ENCODE results near the gene IGLON5.

The IGLON5 gene

DNA sequence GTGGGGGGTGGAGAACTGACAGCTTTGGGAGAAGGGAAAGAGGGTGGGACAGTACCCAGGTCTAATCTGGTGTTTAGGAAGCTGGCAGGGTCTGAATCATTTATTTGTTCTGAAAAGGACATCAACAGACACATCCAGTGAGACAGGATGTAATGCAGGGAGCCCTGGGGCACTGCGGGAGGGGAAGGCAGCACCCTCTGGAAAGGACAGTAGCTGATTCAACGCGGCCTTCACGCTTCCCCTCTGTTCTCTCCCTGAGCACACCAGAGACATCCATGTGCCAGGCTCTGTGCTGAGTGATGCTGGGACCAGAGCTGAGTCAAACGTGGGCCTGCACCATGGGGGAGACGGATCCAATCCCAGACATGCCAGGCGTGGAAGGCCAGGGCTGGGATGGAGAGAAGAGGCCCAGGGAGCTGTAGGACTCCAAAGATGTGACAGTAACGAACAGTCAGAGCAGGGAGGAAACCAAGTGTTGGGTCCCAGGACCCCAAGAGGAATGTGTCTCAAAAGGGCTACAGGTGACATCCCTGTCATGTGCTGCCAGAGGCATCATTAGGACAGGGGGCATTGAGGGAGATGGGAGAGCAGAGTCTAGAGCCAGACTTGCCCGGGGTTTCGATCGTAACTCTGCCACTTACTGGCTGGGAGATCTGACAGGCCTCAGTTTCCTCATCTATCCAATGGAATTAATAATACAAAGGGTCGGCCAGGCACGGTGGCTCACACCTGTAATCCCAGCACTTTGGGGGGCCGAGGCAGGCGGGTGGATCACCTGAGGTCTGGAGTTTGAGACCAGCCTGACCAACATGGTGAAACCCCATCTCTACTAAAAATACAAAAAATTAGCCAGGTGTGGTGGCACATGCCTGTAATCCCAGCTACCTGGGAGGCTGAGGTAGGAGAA, 53.0 kb downstream of the IGLON5 start:
- DNase-seq (ENCODE audit: low read depth in 2 of 2) = no peak

DNA sequence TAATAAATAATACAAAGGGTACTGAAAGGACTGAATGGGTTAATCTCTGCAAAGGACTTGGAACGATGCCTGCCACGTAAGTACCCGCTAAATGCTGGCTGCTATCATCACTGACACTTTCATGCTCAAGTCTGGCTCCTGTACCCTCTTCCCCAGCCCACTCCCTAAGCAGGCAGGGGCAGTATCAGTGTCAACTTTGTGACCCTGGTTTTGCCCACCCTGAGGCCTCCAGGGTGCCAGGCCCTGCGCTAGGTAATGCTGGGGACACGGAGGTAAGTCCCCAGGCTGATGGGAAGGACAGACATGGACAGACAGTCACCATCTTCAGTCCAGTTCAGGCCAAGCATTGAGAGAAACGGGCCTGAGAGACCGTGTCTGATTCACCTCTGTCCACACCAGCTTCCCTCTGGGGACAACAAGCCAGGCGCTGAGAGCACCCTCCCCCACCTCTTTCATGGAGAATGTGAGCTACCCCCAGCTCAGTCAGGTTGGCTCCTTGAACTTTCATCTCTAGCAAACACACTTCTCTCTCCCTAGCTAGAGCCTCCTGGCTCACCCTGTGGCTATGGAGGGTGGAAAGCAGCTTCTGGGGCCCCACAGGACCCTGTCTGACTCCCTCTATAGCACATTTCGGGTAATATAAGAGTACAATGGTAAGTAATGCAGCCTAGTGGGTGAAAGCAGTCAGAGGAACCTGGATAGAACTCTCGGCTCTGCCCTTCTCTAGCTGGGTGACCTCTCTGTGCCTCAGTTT, 53.9 kb downstream of the IGLON5 start:
- DNase-seq (ENCODE audit: low read depth in 2 of 2) = no peak

DNA sequence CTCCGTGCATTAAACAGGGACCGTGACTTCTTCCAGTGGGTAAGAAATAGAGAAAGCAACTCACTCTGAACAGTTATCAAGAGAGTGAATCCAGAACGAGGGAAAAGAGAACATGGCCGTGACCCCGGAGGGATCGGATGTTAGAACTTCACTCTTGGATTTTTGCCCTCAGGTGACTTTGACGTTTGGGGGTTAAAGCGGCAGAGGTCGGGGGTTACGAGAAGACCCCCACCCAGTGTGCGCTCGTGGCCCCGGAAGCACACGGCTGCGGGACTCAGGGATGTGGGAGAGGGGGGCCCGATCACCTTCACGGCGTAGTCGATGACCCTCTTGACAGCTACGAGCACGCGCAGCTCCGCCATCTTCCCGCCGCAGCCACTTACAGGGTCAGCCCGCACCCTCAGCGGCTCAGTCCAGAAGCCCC, 54.5 kb downstream of the IGLON5 start, which contains the start of gene ETFB:
Gene ETFB, minus strand, starts transcription at position 424 of the 424 bp plus-strand sequence. Its CDS starts 62 bp downstream, at position 362.
- DNase-seq (ENCODE audit: low read depth in 2 of 2) = no peak

DNA sequence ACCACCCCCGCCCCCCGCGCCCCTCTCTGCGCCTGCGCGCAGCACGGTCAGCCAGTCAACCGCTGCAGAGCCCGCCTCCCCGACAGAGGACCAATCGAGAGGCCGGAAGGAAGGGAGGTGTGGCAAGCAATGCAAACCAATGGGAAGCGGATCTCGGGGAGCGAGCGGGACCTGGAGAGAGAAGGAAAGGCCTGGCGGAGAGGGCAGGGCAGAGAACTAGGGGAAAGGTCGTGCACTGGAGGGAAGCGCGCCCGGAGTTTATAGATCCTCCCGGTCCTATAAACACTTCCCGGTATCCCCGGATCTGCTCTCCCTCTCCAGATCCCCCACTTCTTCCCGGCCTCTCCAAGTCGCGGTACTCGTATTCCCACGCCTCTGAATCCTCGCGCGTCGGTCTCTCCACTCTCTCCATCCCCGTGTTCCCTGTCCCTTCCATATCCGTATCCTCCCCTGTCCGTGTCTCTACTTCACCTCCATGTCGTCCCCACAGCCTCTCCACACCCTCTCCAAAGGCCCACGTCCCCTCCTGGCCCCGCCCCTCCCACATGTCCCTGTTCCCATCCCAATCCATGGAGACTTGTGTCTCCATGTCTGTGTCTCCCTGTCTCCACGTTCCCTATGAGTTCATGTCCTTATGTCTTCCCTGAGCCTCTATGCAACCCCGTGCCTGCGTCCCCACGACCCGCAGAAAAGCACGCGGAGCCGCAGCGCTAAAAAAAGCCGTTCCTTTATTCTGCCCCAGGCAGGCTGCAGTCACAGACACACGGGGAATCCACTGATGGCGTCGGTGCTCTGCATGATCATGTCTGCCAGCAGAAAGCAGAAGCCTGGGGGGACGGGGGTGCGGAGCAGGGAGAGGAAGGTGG, 55.2 kb downstream of the IGLON5 start:
- DNase-seq (ENCODE audit: low read depth in 2 of 2) = peak; percentile 78 to 87

DNA sequence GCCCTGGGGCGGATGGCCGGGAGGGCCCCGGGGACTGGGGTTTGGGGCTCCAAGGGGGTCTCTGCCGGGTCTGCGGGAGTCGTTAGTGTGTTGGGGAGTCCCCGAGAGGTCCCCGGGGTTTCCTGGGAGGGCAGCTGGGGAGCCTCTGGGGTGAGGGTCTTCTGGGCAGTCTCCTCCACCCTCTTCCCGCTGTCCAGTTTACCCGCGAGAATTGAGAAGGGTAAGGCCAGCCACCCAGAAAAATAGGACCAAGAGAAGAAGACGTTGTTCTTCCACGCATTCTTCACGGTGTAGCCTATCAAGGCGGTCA, 55.8 kb downstream of the IGLON5 start:
- no peak for DNase-seq (ENCODE audit: low read depth in 2 of 2)

DNA sequence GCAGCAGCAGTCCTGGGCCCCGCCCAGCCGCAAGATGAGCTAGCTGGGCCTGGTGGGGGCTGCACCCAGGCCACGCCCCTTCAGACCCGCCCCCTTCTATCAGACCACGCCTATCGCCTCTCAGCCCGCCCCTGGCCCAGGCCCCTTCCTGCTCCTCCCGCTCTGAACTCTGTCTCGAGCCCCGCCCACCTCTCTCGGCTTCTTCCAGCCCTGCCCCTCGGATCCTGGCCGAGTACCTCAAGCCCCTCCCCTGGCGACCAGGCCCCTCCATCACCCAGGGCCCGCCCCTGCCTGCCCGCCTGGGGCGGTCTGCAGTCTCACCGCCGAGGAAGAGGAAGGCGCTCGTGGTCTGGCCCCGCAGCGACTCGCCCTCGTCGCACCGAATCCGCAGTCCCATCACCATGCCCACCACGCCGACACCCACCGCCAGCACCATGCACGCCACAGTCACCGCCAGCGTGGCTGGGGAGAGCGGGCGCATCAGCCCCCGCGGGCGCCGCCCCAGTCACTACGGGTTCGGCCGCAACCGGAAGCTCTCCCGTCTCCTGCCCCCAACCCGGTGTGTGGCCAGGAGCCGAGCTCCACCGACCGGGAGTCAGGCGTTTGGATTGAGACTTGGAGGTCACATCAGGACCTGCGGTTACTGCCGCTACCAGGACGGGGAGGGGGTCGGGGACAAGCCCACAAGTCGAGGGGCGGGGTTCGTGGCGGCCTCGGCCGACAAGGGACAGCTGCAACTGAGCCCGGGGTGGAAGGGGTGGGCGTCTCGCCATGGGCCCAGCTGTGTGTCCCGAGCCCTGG, 56.3 kb downstream of the IGLON5 start:
- peak; percentile 96 for DNase-seq (ENCODE audit: low read depth in 2 of 2)

DNA sequence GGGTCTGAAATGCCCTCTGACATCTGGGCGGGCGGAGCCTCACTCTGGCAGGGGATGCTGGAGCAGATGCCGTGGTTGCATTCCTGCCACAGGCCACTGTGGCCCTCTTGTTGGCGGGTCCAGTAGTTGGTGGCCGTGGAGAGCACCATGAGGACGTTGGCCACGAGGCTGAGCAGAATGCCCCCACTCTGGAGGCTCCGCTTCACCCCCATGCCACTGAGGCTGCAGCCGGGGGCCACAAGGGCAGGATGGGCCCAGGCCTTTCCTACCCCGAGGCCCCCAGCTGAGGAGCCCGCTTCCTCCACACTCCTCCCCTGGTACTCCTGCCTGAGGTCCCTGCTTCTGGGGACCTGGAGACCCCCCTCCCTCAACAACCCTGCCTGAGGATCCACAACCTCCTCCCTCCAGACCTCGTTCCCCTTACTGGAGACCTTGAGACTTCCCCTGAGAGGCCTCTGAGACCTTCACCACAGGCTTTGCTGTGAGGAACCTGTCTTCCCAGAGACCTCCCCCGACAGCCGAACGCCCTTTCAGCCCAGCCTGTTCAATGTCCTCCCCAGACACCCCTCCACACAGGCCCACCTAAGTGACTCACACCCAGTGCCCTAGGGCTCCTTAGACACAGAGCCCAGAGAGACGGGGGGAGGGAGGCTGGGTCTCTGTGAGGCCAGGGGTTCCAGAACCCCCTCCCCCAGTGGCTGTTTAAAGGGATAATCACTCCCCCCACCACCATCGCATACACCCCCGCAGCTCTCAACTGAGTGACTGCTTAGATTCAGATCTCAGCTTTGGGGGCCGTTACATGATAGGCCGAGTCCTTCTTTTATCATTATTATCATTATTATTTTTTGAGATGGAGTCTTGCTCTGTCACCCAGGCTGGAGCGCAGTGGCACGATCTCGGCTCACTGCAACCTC, 57.2 kb downstream of the IGLON5 start, which contains the start of gene CLDND2:
Gene CLDND2, minus strand, starts transcription at position 638 of the 917 bp plus-strand sequence. Its CDS starts 426 bp downstream, at position 212.
- no peak for DNase-seq (ENCODE audit: low read depth in 2 of 2)

DNA sequence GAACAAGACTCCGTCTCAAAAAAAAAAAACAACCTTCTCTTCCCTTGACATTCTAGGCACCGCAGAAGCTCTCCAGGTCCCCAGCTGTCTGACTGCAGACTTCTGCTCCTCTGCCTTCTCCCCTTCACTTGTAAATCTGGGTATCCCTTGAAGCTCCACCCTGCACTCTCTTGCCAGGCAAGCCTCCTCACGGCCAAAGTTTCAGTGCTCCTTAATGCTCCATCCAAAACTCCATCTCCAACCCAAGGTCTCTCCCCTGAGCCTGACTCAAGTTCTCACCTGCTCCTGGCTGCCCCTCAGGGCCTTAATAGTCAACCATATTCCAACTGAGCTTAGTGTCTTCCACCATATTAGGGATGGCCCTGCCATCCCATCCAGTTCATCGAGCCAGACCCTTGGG, 58.8 kb downstream of the IGLON5 start:
- DNase-seq (ENCODE audit: low read depth in 2 of 2) = no peak

DNA sequence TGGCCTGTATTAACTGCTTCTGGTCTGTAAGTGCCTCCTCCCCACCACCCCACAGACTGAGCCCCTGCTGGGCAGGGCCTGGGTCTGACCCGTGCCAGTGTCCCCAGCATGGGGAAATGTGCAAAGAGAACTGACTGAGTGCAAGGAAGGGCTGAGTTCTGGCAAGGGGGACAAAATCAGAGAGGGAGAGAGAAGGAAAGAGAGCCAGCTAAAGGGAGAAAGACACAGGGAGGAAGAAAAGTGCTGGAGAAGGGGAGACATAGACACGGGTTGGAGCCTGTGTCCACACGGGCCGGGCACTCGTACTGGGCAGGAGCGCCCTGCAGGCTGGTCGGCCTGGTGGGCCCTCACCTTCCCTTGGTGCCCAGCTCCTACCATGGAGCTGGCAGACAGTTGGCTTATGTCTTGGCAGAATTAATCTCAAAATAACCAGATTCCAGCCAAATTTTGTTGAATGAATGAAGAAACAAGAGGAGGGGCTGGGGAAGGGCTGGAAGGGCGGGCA, 59.8 kb downstream of the IGLON5 start:
- DNase-seq (ENCODE audit: low read depth in 2 of 2) = no peak

DNA sequence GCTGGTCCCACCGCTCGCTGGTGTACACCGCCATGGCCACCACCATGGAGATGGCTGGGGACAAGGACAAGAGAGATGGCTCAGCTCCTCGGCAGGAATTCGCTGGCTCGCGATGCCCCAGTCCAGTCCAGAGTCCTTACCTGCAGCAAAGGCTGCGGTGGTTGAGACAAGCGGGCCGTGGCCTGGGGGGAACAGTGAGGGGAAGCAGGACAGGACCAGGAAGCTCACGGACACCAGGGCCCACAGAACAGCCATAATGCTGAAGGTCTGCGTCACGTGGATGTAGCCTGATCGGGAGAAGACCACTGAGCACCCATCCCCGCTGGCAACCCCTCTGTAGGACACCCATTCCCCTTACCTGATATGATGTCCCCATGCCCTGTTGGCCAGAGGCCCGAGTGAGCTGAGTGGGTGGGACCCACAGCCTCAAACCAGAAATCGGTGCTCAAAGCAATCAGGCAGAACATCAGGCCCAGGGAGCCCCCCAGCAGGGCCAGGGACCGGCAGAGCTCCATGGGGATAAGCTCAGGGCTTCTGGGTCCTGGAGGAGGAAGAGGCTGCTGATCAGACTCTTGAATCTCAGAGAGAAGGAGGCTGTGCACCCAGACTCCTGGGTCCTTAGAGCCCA, 60.7 kb downstream of the IGLON5 start:
- no peak for DNase-seq (ENCODE audit: low read depth in 2 of 2)

DNA sequence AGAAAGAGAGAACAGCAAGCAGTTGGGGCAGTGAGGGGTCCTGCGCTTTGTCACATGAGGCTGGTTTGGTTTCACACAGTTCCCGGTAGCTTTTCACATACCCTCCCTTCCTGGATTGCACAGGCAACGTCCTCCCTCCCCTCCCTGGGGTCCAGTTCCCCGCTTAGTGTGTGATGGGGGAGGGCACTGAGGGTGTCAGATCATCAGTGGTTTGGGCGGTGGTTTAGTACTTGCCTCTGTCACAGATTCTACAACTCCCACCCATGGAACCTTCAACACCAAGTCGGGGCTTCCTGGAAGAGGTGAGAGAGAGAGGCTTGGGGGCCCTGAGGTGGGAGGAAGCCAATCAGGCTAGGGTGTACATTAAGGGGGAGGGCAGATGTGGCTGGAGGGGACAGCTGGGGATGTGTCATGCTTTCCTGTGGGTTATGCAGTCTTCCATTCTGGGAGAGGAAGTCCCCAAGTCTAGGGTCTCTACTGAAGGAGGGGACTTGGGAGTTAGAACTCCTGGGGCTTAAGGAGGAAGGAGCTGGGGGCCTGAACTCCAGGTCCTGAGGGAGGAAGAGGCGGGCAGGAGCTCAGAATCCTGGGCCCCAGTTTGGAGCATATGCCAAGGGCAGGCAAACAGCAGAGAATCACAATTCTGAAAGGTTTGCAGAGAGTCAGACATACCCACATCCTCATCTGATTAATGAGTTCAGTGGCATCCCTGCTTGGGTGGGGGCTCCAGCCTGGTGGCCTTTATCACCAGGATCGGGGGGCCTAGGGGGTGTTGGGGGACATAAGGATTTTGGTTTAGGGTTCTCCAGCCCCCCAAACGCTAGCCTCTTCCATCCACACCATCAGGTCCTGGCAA, 61.4 kb downstream of the IGLON5 start, which contains the start of gene NKG7:
Gene NKG7, minus strand, starts transcription at position 6 of the 856 bp plus-strand sequence. CDS start 119 bp downstream, outside the sequence.
- DNase-seq (ENCODE audit: low read depth in 2 of 2) = peak; percentile 78 to 91

DNA sequence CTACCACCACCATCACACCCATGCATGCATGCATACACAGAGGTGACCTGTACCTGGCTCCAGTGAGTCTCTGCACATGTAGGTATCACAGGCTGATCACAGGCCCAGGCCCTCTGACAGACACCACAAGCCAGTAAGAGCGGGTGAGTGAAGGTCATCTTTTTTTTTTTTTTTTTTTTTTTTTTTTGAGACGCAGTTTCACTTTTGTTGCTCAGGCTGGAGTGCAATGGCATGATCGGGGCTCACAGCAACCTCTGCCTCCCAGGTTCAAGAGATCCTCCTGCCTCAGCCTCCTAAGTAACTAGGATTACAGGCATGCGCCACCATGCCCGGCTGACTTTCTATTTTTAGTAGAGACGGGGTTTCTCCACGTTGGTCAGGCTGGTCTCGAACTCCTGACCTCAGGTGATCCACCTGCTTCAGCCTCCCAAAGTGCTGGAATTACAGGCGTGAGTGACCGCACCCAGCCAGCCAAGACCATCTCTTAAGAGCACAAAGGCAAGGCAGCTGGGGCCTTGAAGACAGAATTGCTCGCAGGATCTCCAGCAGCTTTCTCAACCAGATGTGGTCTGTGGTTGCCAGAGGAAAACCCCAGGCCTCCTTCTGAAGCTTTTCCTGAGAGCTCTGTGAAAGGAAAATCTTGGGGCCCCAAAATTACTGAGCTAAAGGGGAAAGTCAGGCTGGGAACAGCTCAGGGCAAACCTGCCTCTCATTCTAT, 64.2 kb downstream of the IGLON5 start:
- DNase-seq (ENCODE audit: low read depth in 2 of 2) = no peak

DNA sequence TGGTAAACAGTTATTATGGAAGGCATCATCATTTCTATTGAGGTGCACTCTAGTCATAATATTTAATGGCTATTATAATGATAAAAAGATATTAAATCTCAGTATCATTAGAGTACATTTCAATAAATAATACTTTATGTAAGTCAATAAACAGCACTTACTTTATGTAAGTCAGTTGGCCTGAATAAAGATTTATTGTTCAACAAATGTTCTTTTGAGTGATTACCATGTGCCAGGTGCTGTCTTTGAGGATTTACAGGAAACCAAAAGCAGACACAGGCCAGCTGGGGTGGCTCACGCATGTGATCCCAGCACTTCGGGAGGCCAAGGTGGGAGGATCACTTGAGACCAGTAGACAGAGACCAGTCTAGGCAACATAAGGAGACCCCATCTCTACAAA, 66.0 kb downstream of the IGLON5 start:
- no peak for DNase-seq (ENCODE audit: low read depth in 2 of 2)

DNA sequence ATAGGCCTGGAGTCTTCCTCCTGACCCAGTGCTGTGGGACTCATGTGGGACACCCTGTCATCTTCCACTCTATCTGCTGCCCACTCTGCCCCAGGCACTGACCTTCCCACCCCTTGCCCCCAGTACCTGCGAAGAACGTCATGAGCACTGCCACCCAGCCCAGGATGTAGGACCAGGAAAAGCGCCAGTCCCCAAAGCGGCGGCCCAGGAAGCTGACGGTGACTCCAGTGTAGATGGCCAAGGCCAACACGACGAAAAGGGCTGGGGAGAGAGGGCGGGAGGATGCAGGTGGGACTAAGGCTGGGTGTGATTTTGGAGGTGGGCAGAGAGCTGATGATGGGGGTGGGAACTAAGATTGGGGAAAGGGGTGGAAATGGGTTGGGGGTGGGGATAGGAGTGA, 68.9 kb downstream of the IGLON5 start:
- no peak for DNase-seq (ENCODE audit: low read depth in 2 of 2)
